VCaP (cell line): ENCODE measurements around the gene NABP1.

Experiments used
- H3K27ac ChIP-seq: fragments of 450-650 bp; 2 replicates; pipeline ENCODE4 v1.5.1; 2017
- TF ChIP-seq, protein P1 (sequence below): fragments of 450-650 bp; conservative IDR thresholded peaks from 2 replicates; pipeline ENCODE4 v1.5.1; 2017; ENCODE audit warnings: mild to moderate bottlenecking, moderate library complexity

Gene NABP1

DNA sequence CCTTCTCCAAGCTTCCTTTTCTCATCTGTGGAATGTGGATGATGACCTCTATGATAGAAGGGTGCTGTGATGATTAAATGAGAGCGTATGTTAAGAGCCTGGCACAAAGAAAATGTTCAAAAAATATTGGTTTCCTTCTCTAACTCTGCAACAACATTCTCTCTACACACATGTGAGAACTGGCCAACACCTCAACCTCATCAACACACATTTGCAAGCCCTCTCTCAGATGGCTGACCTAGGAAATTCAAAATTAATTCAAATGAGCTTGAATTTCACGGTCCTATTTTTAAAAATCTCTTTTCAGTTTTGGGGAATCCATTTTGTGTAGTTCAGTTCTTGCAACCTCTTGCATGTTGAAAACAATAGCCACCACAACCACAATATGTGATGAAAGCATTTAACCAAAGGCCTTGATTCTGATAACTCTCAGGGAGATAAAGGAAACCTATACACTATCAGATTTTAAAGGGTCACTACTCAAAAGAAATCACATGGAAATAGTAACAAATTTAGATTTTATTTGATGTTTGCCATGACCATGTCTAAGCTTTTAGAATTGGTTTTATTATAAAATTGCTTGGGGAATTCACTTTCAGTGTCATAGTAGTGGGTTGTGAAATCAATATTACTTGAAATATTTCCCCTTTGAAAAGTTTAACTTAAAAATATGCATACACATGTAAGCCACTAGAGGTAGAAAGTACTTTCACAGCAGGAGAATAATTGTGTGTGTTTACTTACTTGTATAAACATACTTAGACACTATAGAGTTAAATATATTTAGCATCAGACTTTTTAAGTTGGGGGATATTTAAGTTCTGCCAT lies 16.6 kb upstream of the NABP1 start:
- TF ChIP-seq, protein P1, sequence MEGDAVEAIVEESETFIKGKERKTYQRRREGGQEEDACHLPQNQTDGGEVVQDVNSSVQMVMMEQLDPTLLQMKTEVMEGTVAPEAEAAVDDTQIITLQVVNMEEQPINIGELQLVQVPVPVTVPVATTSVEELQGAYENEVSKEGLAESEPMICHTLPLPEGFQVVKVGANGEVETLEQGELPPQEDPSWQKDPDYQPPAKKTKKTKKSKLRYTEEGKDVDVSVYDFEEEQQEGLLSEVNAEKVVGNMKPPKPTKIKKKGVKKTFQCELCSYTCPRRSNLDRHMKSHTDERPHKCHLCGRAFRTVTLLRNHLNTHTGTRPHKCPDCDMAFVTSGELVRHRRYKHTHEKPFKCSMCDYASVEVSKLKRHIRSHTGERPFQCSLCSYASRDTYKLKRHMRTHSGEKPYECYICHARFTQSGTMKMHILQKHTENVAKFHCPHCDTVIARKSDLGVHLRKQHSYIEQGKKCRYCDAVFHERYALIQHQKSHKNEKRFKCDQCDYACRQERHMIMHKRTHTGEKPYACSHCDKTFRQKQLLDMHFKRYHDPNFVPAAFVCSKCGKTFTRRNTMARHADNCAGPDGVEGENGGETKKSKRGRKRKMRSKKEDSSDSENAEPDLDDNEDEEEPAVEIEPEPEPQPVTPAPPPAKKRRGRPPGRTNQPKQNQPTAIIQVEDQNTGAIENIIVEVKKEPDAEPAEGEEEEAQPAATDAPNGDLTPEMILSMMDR = no peak
- H3K27ac ChIP-seq = no peak overlapping the region

DNA sequence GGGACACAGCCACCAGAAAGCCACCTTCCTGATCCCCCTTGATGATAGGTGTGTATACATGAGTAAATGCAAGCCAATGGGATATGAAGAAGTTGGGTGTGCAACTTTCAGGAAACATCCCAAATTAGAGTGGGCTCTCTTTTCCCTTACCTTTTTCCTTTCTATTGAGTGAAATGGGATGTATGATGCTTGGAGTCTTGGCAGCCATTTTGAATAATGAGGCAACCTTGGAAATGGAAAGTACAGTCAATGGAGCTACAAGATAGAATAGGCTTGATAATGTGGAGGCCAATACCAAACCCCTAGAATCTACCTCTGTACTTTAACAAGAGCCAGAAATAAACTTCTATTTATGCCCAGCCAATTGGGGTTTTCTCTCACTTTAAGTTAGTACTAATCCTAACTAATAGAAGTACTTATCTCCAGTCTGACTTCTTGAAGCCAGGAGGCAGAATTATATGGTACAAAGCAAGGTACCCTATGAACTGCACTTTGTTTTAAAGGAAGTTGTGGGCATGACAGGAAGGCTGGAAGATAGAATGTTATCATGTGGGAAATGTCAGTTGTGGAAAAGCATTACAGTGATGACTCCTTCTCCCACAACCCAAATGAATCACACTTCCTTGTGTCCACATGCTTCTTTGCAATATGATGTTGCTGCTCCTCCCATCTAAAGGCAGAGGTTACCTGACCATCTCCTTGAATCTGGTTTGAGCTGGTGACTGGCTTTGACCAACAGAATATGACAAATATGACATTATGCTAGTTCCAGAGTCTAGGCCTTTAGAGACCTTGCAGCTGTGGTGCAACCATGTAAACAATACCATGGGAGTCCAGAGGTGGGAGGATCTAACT lies 12.9 kb upstream of the NABP1 start:
- TF ChIP-seq, protein P1 = no peak
- no peak overlapping the region for H3K27ac ChIP-seq

DNA sequence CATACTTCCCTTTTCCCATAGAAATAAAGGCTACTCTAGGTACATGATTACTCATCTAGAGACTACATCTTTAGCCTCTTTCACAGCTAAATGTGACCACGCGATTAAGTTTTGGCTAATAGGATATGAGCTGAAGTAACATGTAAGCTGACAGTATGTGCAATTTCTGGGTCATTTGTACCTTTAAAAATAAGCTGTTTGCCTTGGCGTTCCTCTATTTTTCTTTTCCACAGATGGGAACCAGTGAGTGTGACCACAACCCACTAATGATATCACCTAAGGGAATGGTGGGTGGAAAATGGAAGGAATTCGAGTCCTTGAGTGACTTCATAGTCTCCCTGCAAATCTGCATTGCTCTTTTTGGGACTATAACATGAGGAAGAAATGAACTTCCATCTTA lies 11.7 kb upstream of the NABP1 start:
- no peak overlapping the region for H3K27ac ChIP-seq

DNA sequence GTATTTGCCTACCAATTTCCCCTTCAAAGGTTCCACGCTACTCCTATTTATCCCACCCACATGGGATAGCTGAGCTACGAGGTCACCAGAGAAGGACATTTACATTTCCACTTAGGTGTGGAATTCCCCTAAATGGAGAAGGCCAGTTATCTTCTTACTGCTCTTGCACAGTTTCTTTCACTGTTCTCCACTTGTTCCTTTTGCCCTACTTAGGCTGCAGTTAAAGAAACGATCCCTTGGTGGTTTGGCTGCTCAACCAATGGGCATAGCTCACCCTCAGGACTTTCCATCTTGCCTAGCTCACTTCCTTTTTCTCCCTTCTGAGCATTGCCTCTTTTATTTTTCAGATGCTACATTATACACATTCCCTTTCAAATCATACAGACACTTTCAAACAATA lies 11.2 kb upstream of the NABP1 start:
- H3K27ac ChIP-seq = no peak overlapping the region
- TF ChIP-seq, protein P1 = no peak

More for the DNA sequence above, 11.7 kb upstream of the NABP1 start:
- TF ChIP-seq, protein P1 = no peak

DNA sequence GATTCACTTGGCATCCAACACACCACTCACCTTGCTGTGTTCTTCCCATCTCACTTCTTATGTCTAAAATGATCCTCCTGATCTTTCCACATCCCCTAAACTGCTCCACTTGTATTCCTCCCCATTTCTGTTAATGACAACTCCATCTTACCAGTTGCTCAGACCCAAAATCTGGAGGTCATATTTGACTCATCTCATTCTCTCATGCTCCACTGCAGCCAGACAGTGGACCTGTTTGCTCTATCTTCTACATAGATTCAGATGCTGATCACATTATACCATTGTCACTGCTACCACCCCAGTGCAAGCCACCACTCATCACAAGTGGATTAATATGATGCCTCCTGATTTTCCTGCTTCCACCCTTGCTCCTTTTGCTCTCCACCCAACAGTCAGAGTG lies 7.9 kb upstream of the NABP1 start:
- TF ChIP-seq, protein P1 = no peak
- no peak overlapping the region for H3K27ac ChIP-seq

DNA sequence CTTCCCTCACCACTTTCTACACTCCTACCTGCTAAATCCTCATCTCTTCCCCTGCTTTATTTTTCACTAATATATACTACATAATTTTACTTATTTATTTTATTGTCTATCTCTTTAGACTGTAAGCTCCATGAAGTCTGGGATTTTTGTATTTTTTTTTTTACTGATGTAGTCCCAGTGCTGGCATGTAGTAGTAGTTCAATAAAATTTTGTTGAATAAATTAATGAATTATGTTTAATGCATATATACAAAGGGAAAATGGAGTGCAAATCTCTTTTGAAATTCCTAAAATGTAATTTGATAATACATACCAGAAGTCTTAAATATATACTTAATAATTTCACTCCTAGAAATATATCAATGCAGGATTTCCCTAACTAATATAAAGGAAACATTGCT lies 7.1 kb upstream of the NABP1 start:
- TF ChIP-seq, protein P1 = no peak
- H3K27ac ChIP-seq = no peak overlapping the region
